NCI-H1436 (cell line): ENCODE measurements around the gene SLC8B1.

ENCODE experiments used
- DNase-seq: peaks from one replicate; lab custom pipeline; 2025; lab: John Stamatoyannopoulos, UW

Gene SLC8B1

GRCh38 chr12:113334786-113335539 lies at the start of gene SLC8B1:
Gene SLC8B1 (minus strand): TSS chr12:113335109. CDS start chr12:113332878, 2,231 bp downstream.
- peak; percentile 33 for DNase-seq

GRCh38 chr12:113382206-113382605 lies 47.3 kb upstream of the SLC8B1 start:
- DNase-seq, result no peak

GRCh38 chr12:113381220-113381619 lies 46.3 kb upstream of the SLC8B1 start:
- no peak for DNase-seq

- DNase-seq, result no peak
Measured at GRCh38 chr12:113378291-113378690, 43.4 kb upstream of the SLC8B1 start.

GRCh38 chr12:113374823-113375428 lies 40.0 kb upstream of the SLC8B1 start:
- DNase-seq, result no peak

- DNase-seq, result peak; percentile 0
Measured at GRCh38 chr12:113373969-113374368, 39.1 kb upstream of the SLC8B1 start.

- no peak for DNase-seq
Measured at GRCh38 chr12:113373440-113373839, 38.5 kb upstream of the SLC8B1 start.

- no peak for DNase-seq
Measured at GRCh38 chr12:113372371-113372770, 37.5 kb upstream of the SLC8B1 start.

- DNase-seq, result no peak
Measured at GRCh38 chr12:113371808-113372207, 36.9 kb upstream of the SLC8B1 start.

GRCh38 chr12:113370923-113371682 lies 36.2 kb upstream of the SLC8B1 start:
- no peak for DNase-seq

- DNase-seq, result no peak
Measured at GRCh38 chr12:113369391-113369985, 34.6 kb upstream of the SLC8B1 start.

- no peak for DNase-seq
Measured at GRCh38 chr12:113368331-113368730, 33.4 kb upstream of the SLC8B1 start.

- DNase-seq, result no peak
Measured at GRCh38 chr12:113366827-113367226, 31.9 kb upstream of the SLC8B1 start.

- DNase-seq, result no peak
Measured at GRCh38 chr12:113365639-113366395, 30.9 kb upstream of the SLC8B1 start.

GRCh38 chr12:113364698-113365097 lies 29.8 kb upstream of the SLC8B1 start:
- no peak for DNase-seq

GRCh38 chr12:113361574-113362370 lies 26.9 kb upstream of the SLC8B1 start:
- DNase-seq, result no peak

- DNase-seq, result no peak
Measured at GRCh38 chr12:113359939-113360748, 25.2 kb upstream of the SLC8B1 start.

- DNase-seq, result no peak
Measured at GRCh38 chr12:113359133-113359938, 24.4 kb upstream of the SLC8B1 start.
